GM12878 (cell line): ENCODE results near the gene AMDHD2. TPM values are rescaled to one million over a fixed set of nuclear protein-coding genes. Genes with fewer than 3 reads are reported as not detected.
A peak's percentile ranks its signal among the peaks of the same experiment; 100 is the strongest.

Source experiments
- ATAC-seq: fragments of 200-7000 bp; cut with Tn5 transposase; 3 replicates; pipeline ENCODE4 v1.9.1; 2020; ENCODE audit warnings: mild to moderate bottlenecking, moderate library complexity
- BruUV-seq: library from RNA; stranded (reverse); fragments of 400-500 nt; replicated peaks from 2 replicates; lab custom pipeline; 2021; lab: Mats Ljungman, UMichigan
- CTCF ChIA-PET: fragments of 300-600 bp; sonication (Branson Sonifier 250); formaldehyde crosslinking; extraction: SDS; loops from one replicate; lab custom pipeline; 2021; ENCODE audit warnings: inconsistent platforms; lab: Yijun Ruan, JAX
- POLR2A ChIA-PET: fragments of 350-600 bp; formaldehyde crosslinking; extraction: SDS; loops from one replicate; lab custom pipeline; 2021; ENCODE audit warnings: inconsistent platforms; lab: Charles Lee
- RAD21 ChIA-PET: fragments of 300-600 bp; sonication (Branson Sonifier 250); formaldehyde crosslinking; loops from one replicate; lab custom pipeline; 2023; ENCODE audit warnings: antibody characterized with exemption; ENCODE audit not compliant: unreplicated experiment; lab: Charles Lee
- SMC1A ChIA-PET: fragments of 300-600 bp; sonication (Branson Sonifier 250); formaldehyde crosslinking; loops from one replicate; lab custom pipeline; 2023; ENCODE audit not compliant: unreplicated experiment, uncharacterized antibody; lab: Charles Lee
- DNase-seq: peaks from one replicate; pipeline ENCODE4 v3.0.0-alpha.2; 2011; ENCODE audit warnings: low read depth, low spot score
- FAIRE-seq: peaks from 3 replicates; lab custom pipeline; 2011; peaks lifted over from hg19 to GRCh38; lab: Jason Lieb, UNC
- H2AFZ ChIP-seq: 2 replicates; pipeline ENCODE4 v1.6.0; 2011; ENCODE audit warnings: low read depth, low read length, control low read depth; ENCODE audit not compliant: control insufficient read depth
- H3K27ac ChIP-seq: 2 replicates; pipeline ENCODE4 v1.5.1; 2011; ENCODE audit warnings: control low read depth; ENCODE audit not compliant: control insufficient read depth, insufficient read depth
- H3K27me3 ChIP-seq, 2 experiments: replicated peaks in 1 of 2; 2 replicates each; pipeline versions ENCODE4 v1.6.0 to v1.6.1; 2011; ENCODE audit warnings: low read length in 1 of 2; ENCODE audit not compliant: control insufficient read depth in 2 of 2, insufficient read depth in 2 of 2
- H3K36me3 ChIP-seq, 2 experiments: 2 replicates each; pipeline ENCODE4 v1.5.1; 2011; ENCODE audit warnings: low read length in 1 of 2; ENCODE audit not compliant: control insufficient read depth in 2 of 2, insufficient read depth in 2 of 2
- H3K4me1 ChIP-seq: 2 replicates; pipeline ENCODE4 v1.6.1; 2011; ENCODE audit warnings: mild to moderate bottlenecking, low read length, moderate library complexity, mixed read lengths; ENCODE audit not compliant: control insufficient read depth, insufficient read depth
- H3K4me2 ChIP-seq: 2 replicates; pipeline ENCODE4 v1.6.0; 2011; ENCODE audit warnings: control low read depth; ENCODE audit not compliant: control insufficient read depth, insufficient read depth
- H3K4me3 ChIP-seq: fragments of 200-600 bp; sonication (generic); 2 replicates; pipeline ENCODE4 v1.5.1; 2016
- H3K79me2 ChIP-seq: 2 replicates; pipeline ENCODE4 v1.6.0; 2011; ENCODE audit warnings: low read length; ENCODE audit not compliant: control insufficient read depth, insufficient read depth
- H3K9ac ChIP-seq: 2 replicates; pipeline ENCODE4 v1.8.0; 2011; ENCODE audit warnings: low read length, control low read depth, mixed read lengths; ENCODE audit not compliant: control insufficient read depth, insufficient read depth
- H3K9me3 ChIP-seq: replicated peaks from 3 replicates; pipeline ENCODE4 v1.5.1; 2011; ENCODE audit warnings: mild to moderate bottlenecking, low read length; ENCODE audit not compliant: control insufficient read depth, insufficient read depth
- H4K20me1 ChIP-seq: 2 replicates; pipeline ENCODE4 v1.6.0; 2011; ENCODE audit not compliant: control insufficient read depth, insufficient read depth
- ATF7 ChIP-seq: fragments of 450-650 bp; IDR thresholded peaks from 2 replicates; pipeline ENCODE4 v1.6.1; 2016; ENCODE audit warnings: low read depth, mild to moderate bottlenecking
- CHD2 ChIP-seq: IDR thresholded peaks from 2 replicates; pipeline ENCODE4 v1.6.1; 2011; ENCODE audit warnings: low read depth, low read length, improper control_type of control experiment, borderline replicate concordance
- DPF2 ChIP-seq: fragments of 450-650 bp; IDR thresholded peaks from 2 replicates; pipeline ENCODE4 v1.6.1; 2017; ENCODE audit warnings: mild to moderate bottlenecking
- EED ChIP-seq: sonication (generic); IDR thresholded peaks from 2 replicates; pipeline ENCODE4 v1.6.1; 2016; ENCODE audit warnings: antibody characterized with exemption, low read depth
- GABPA ChIP-seq: IDR thresholded peaks from 2 replicates; pipeline ENCODE4 v1.6.1; 2014; ENCODE audit warnings: antibody characterized with exemption, low read depth, mild to moderate bottlenecking, inconsistent platforms
- IKZF1 ChIP-seq: fragments of 450-650 bp; conservative IDR thresholded peaks from 2 replicates; pipeline ENCODE4 v1.6.1; 2017; ENCODE audit warnings: antibody characterized with exemption, mild to moderate bottlenecking
- IKZF2 ChIP-seq, 2 experiments: fragments of 450-650 bp; IDR thresholded peaks; 2 replicates each; pipeline ENCODE4 v1.6.1; 2017; ENCODE audit warnings: mild to moderate bottlenecking in 2 of 2, moderate library complexity in 2 of 2
- NBN ChIP-seq: fragments of 450-650 bp; IDR thresholded peaks from 2 replicates; pipeline ENCODE4 v1.6.1; 2016
- NR2C2 ChIP-seq: IDR thresholded peaks from 2 replicates; pipeline ENCODE4 v1.6.1; 2011; ENCODE audit warnings: borderline replicate concordance, low read depth; ENCODE audit not compliant: control insufficient read depth, insufficient read length
- PAX5 ChIP-seq: IDR thresholded peaks from 2 replicates; pipeline ENCODE4 v1.6.1; 2011; ENCODE audit warnings: low read depth, low read length, borderline replicate concordance
- POLR2AphosphoS5 ChIP-seq: IDR thresholded peaks from 2 replicates; pipeline ENCODE4 v1.6.1; 2011; ENCODE audit warnings: mild to moderate bottlenecking, low read length, inconsistent platforms
- RAD51 ChIP-seq: fragments of 450-650 bp; IDR thresholded peaks from 2 replicates; pipeline ENCODE4 v1.6.1; 2016; ENCODE audit warnings: moderate library complexity, mild to moderate bottlenecking, inconsistent platforms
- SMARCA5 ChIP-seq: fragments of 450-650 bp; IDR thresholded peaks from 2 replicates; pipeline ENCODE4 v1.6.1; 2017; ENCODE audit warnings: mild to moderate bottlenecking
- SMC3 ChIP-seq: IDR thresholded peaks from 2 replicates; pipeline ENCODE4 v1.6.1; 2011; ENCODE audit warnings: low read length, improper control_type of control experiment, borderline replicate concordance
- SP1 ChIP-seq: IDR thresholded peaks from one replicate; pipeline ENCODE4 v1.6.1; 2011; ENCODE audit warnings: low read depth, low read length
- SPI1 ChIP-seq: IDR thresholded peaks from 2 replicates; pipeline ENCODE4 v1.6.1; 2011; ENCODE audit warnings: low read depth, mild to moderate bottlenecking, low read length, moderate library complexity, borderline replicate concordance; ENCODE audit not compliant: insufficient read depth
- TCF3 ChIP-seq: IDR thresholded peaks from 2 replicates; pipeline ENCODE4 v1.6.1; 2012; ENCODE audit warnings: low read depth, mild to moderate bottlenecking, low read length, borderline replicate concordance; ENCODE audit not compliant: insufficient read depth
- WGBS: methylation state at CpG from one replicate; pipeline ENCODE4 v1.1.6; 2016; ENCODE audit warnings: low lambda C conversion rate; ENCODE audit not compliant: insufficient replicate concordance, insufficient coverage; ENCODE audit errors: missing lambda C conversion rate; 5-methylcytosine and 5-hydroxymethylcytosine counted together
- in situ Hi-C: fragments of 300-500 bp; cut with MboI; formaldehyde crosslinking; loops from 9 replicates; pipeline ENCODE4 v1.14.3; 2018; ENCODE audit warnings: mixed read lengths
- intact Hi-C: fragments of 100-400 bp; cut with micrococcal nuclease; formaldehyde crosslinking; loops from one replicate; pipeline ENCODE4 v1.14.2; 2022; ENCODE audit not compliant: unreplicated experiment
- polyA plus RNA-seq, 11 experiments: library from polyadenylated mRNA; depleted of rRNA in 4 of 11; unstranded in 6 of 11; stranded (reverse) in 5 of 11; fragments of >200 nt; fragmentation: Nextera tagmentation in 4 of 11; fragmentation: Illumina TruSeq in 1 of 11; extraction: Ambion mirVana in 4 of 11; extraction: Trizol in 1 of 11; gene quantifications; 1 replicate in 1 of 11; 2 replicates in 10 of 11; pipeline versions ENCODE4 v1.2.1 to v1.2.3, GENCODE V29; 2011 to 2016; ENCODE audit warnings: inconsistent platforms in 2 of 11, missing spikeins in 2 of 11, low read depth in 1 of 11
- total RNA-seq, 4 experiments: library from RNA; depleted of rRNA in 3 of 4; stranded (reverse); fragments of >200 nt in 3 of 4; fragmentation: Illumina TruSeq in 1 of 4; extraction: Trizol in 1 of 4; gene quantifications; 2 replicates each; pipeline versions ENCODE4 v1.2.1 to v1.2.3, GENCODE V29; 2013 to 2021
- TF ChIP-seq, protein P1 (sequence below): fragments of 450-650 bp; IDR thresholded peaks from 2 replicates; pipeline ENCODE4 v1.6.1; 2016; ENCODE audit warnings: mild to moderate bottlenecking
- TF ChIP-seq, protein P2 (sequence below): fragments of 450-650 bp; IDR thresholded peaks from 2 replicates; pipeline ENCODE4 v1.6.1; 2016; ENCODE audit warnings: mild to moderate bottlenecking
- TF ChIP-seq, protein P3 (sequence below), 3 experiments: IDR thresholded peaks in 2 of 3; conservative IDR thresholded peaks in 1 of 3; 2 replicates each; pipeline ENCODE4 v1.5.1; 2011; ENCODE audit warnings: low read depth in 3 of 3, low read length in 3 of 3, mild to moderate bottlenecking in 3 of 3, control low read depth in 2 of 3, moderate library complexity in 2 of 3, inconsistent platforms in 1 of 3, mixed read lengths in 1 of 3; ENCODE audit not compliant: control insufficient read depth in 2 of 3, insufficient read depth in 1 of 3; ENCODE audit errors: extremely low read depth in 1 of 3

AMDHD2 gene
- total and polyA plus RNA-seq, 10 of the 15 experiments (the other 5 are each of a cell fraction or from before 2014, with no cell fraction given), result 0.60 to 41.8 (median 24.3) TPM; not detected in 1

DNA sequence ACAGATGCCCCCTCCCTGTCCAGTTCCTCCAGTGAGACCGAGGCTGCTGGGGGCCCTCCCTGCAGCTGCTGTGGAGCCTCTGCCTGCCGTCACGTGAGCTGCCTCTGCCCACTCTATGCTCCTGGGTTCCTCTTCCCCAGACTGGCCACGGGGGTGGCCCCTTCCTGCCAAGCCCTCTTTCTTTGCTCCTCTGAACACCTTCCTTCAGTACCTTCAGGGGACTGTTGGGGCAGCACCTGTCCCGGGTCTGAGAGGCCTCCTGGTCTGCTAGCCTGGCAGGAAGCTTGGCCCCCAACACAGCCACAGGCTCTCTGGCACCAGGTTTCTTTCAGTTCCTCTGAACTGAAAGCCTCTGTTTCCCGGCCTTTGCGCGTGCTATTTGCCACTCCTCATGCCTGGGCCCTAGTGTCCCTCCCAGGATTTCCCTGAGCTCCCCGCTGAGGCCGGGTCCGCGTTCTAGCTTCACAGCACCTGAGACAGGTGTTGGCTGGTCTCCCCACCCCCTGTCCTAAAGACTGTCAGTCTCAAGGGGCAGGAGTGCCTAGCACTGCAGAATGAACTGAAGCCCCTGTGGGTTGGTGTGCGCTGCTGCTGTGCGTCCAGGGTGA lies 13.0 kb upstream of the AMDHD2 start:
- no peaks in the 10 kb centered on the region for H3K9me3 ChIP-seq
- H2AFZ ChIP-seq, result peak overlapping the region; percentile 76
- no peaks in the 10 kb centered on the region; a peak in 1 of 4 replicates for H3K36me3 ChIP-seq
- ATAC-seq, result peak; percentile 90
- peak overlapping the region; percentile 83 for H3K27ac ChIP-seq
- RAD21 ChIA-PET, result interaction anchor here (0.7 to 1.2 kb wide), 2 partner anchors 25 to 459 kb away, joined by 3 to 6 read pairs; partner anchors contain the start of genes NTHL1 and TSC2
- CTCF ChIA-PET, result interaction anchor here (0.8 to 1.2 kb wide), 3 partner anchors 9 to 313 kb away, joined by 3 to 5 read pairs (median 4); partner anchors contain the start of gene CCNF
- FAIRE-seq, result peak; percentile 73
- H4K20me1 ChIP-seq, result no peaks in the 10 kb centered on the region
- H3K27me3 ChIP-seq, result no peaks in the 10 kb centered on the region
- no peak overlapping the region for H3K4me3 ChIP-seq
- H3K4me2 ChIP-seq, result peak overlapping the region; percentile 86
- no peaks in the 10 kb centered on the region for H3K79me2 ChIP-seq
- intact Hi-C loops, result loop anchor here (5.0 to 10.0 kb wide), 2 partner anchors 40 to 242 kb away; partner anchors contain the start of gene RNPS1
- SMC1A ChIA-PET, result no interaction called here
- peaks cover 33% of the 10 kb centered on the region for H3K4me1 ChIP-seq
- POLR2A ChIA-PET, result interaction anchor here (0.6 to 2.5 kb wide), 6 partner anchors 9 to 375 kb away, joined by 3 to 8 read pairs (median 4); partner anchors contain the start of gene TBC1D24
- peak overlapping the region; percentile 36 for H3K9ac ChIP-seq
- BruUV-seq, result no TSS peak
- 49% methylated on average over 14 of the region's 14 CpGs for WGBS
- in situ Hi-C loops, result loop anchor here (5.0 kb wide), 1 partner anchor 75 kb away; no protein-coding TSS in a partner anchor
- peak; percentile 41 for DNase-seq
- peak; percentile 76 for TF ChIP-seq IKZF1
- TF ChIP-seq ATF7, result peak; percentile 53
- TF ChIP-seq GABPA, result no peak
- TF ChIP-seq RAD51, result peak; percentile 92
- TF ChIP-seq, protein P1, sequence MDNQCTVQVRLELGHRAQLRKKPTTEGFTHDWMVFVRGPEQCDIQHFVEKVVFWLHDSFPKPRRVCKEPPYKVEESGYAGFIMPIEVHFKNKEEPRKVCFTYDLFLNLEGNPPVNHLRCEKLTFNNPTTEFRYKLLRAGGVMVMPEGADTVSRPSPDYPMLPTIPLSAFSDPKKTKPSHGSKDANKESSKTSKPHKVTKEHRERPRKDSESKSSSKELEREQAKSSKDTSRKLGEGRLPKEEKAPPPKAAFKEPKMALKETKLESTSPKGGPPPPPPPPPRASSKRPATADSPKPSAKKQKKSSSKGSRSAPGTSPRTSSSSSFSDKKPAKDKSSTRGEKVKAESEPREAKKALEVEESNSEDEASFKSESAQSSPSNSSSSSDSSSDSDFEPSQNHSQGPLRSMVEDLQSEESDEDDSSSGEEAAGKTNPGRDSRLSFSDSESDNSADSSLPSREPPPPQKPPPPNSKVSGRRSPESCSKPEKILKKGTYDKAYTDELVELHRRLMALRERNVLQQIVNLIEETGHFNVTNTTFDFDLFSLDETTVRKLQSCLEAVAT, result peak; percentile 47; the same call in 1 of the 2 replicates
- TF ChIP-seq, protein P2, sequence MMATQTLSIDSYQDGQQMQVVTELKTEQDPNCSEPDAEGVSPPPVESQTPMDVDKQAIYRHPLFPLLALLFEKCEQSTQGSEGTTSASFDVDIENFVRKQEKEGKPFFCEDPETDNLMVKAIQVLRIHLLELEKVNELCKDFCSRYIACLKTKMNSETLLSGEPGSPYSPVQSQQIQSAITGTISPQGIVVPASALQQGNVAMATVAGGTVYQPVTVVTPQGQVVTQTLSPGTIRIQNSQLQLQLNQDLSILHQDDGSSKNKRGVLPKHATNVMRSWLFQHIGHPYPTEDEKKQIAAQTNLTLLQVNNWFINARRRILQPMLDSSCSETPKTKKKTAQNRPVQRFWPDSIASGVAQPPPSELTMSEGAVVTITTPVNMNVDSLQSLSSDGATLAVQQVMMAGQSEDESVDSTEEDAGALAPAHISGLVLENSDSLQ, result 0 out of 2 replicates have a peak, but pooled peaks have one; percentile 26
- 0 out of 2 replicates have a peak, but pooled peaks have one; percentile 6 for TF ChIP-seq PAX5
- TF ChIP-seq NR2C2, result no peak
- peak; percentile 74 to 77; a peak in 2 of 4 replicates for TF ChIP-seq IKZF2 (IDR thresholded peaks at IDR 0.05)
- TF ChIP-seq, protein P3, sequence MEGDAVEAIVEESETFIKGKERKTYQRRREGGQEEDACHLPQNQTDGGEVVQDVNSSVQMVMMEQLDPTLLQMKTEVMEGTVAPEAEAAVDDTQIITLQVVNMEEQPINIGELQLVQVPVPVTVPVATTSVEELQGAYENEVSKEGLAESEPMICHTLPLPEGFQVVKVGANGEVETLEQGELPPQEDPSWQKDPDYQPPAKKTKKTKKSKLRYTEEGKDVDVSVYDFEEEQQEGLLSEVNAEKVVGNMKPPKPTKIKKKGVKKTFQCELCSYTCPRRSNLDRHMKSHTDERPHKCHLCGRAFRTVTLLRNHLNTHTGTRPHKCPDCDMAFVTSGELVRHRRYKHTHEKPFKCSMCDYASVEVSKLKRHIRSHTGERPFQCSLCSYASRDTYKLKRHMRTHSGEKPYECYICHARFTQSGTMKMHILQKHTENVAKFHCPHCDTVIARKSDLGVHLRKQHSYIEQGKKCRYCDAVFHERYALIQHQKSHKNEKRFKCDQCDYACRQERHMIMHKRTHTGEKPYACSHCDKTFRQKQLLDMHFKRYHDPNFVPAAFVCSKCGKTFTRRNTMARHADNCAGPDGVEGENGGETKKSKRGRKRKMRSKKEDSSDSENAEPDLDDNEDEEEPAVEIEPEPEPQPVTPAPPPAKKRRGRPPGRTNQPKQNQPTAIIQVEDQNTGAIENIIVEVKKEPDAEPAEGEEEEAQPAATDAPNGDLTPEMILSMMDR (IDR thresholded peaks at IDR 0.05 in 2 of 3, conservative IDR thresholded peaks at IDR 0.05 in 1 of 3; ENCODE audit: control insufficient read depth in 2 of 3, extremely low read depth in 1 of 3, insufficient read depth in 1 of 3, low read depth in 3 of 3, low read length in 3 of 3), result peak; percentile 26 to 44 (median 39); a peak in 4 of 6 replicates
- 0 out of 2 replicates have a peak, but pooled peaks have one; percentile 26 for TF ChIP-seq TCF3
- TF ChIP-seq EED, result 0 out of 2 replicates have a peak, but pooled peaks have one; percentile 23
- peak; percentile 78 for TF ChIP-seq SPI1
- TF ChIP-seq POLR2AphosphoS5, result no peak
- no peak for TF ChIP-seq CHD2
- no peak for TF ChIP-seq SP1
- TF ChIP-seq DPF2, result peak; percentile 57; the same call in 1 of the 2 replicates
- TF ChIP-seq SMARCA5, result peak; percentile 40; the same call in 1 of the 2 replicates
- peak; percentile 16; the same call in 1 of the 2 replicates for TF ChIP-seq SMC3
- peak; percentile 68 for TF ChIP-seq NBN
